Endothelial cell of umbilical vein (primary cell): ENCODE data around the gene GNAS-AS1. TPM values are rescaled to one million over a fixed set of nuclear protein-coding genes. Genes with fewer than 3 reads are reported as not detected.

Experiments used
- BruUV-seq: library from RNA; stranded (reverse); fragments of 400-500 nt; replicated peaks from 2 replicates; lab custom pipeline; 2021; lab: Mats Ljungman, UMichigan
- CTCF ChIA-PET: fragments of 300-600, 350-600 bp; sonication (Branson Sonifier 250); formaldehyde crosslinking; loops from one replicate; lab custom pipeline; 2021; ENCODE audit warnings: antibody characterized with exemption, inconsistent platforms; lab: Charles Lee
- POLR2A ChIA-PET: fragments of 300-600, 350-600 bp; sonication (Branson Sonifier 250); formaldehyde crosslinking; loops from one replicate; lab custom pipeline; 2021; ENCODE audit warnings: antibody characterized with exemption, inconsistent platforms; lab: Charles Lee
- DNase-seq: peaks from one replicate; pipeline ENCODE4 v3.0.0-alpha.2; 2011; ENCODE audit warnings: low read depth, low spot score
- FAIRE-seq: peaks from 2 replicates; lab custom pipeline; 2011; peaks lifted over from hg19 to GRCh38; lab: Jason Lieb, UNC
- H2AFZ ChIP-seq: 2 replicates; pipeline ENCODE4 v1.6.0; 2012; ENCODE audit warnings: low read depth, low read length, control low read depth, inconsistent platforms
- H3K27ac ChIP-seq: 2 replicates; pipeline ENCODE4 v1.5.1; 2011; ENCODE audit warnings: low read depth, mild to moderate bottlenecking, control low read depth, low read length, moderate library complexity; ENCODE audit not compliant: insufficient read depth
- H3K27me3 ChIP-seq, 2 experiments: 2 replicates each; pipeline versions ENCODE4 v1.6.0 to v1.6.1; 2011; ENCODE audit warnings: low read length in 2 of 2, mixed read lengths in 1 of 2; ENCODE audit not compliant: control insufficient read depth in 2 of 2, insufficient read depth in 2 of 2
- H3K36me3 ChIP-seq, 2 experiments: 2 replicates in 1 of 2; 3 replicates in 1 of 2; pipeline ENCODE4 v1.5.1; 2011; ENCODE audit warnings: low read length in 2 of 2, mild to moderate bottlenecking in 1 of 2, moderate library complexity in 1 of 2; ENCODE audit not compliant: control insufficient read depth in 2 of 2, insufficient read depth in 2 of 2; ENCODE audit errors: extremely low read depth in 1 of 2
- H3K4me1 ChIP-seq: 3 replicates; pipeline ENCODE4 v1.5.1; 2011; ENCODE audit warnings: mild to moderate bottlenecking, low read length; ENCODE audit not compliant: control insufficient read depth, insufficient read depth; ENCODE audit errors: extremely low read depth
- H3K4me2 ChIP-seq: 2 replicates; pipeline ENCODE4 v1.6.1; 2011; ENCODE audit warnings: low read length, control low read depth, mixed read lengths; ENCODE audit not compliant: insufficient read depth
- H3K4me3 ChIP-seq, 3 experiments: fragments of 200-600 bp in 1 of 3; sonication (generic), shearing (Covaris generic) in 1 of 3; replicated peaks in 1 of 3; 2 replicates each; pipeline ENCODE4 v1.5.1; 2011 to 2016; ENCODE audit warnings: control low read depth in 3 of 3, low read length in 3 of 3, mild to moderate bottlenecking in 2 of 3, inconsistent platforms in 1 of 3, low read depth in 1 of 3, moderate library complexity in 1 of 3; ENCODE audit not compliant: insufficient read depth in 1 of 3
- H3K79me2 ChIP-seq: 2 replicates; pipeline ENCODE4 v1.6.0; 2012; ENCODE audit warnings: low read length, inconsistent platforms; ENCODE audit not compliant: control insufficient read depth, insufficient read depth
- H3K9ac ChIP-seq: replicated peaks from 2 replicates; pipeline ENCODE3; 2011; ENCODE audit warnings: low read length, control low read depth; ENCODE audit not compliant: insufficient read depth; ENCODE audit errors: extremely low read depth
- H3K9me1 ChIP-seq: replicated peaks from 3 replicates; pipeline ENCODE4 v1.6.0; 2011; ENCODE audit warnings: mild to moderate bottlenecking, low read length; ENCODE audit not compliant: control insufficient read depth, insufficient read depth; ENCODE audit errors: extremely low read depth
- H3K9me3 ChIP-seq: replicated peaks from 2 replicates; pipeline ENCODE4 v1.5.1; 2012; ENCODE audit warnings: low read length, inconsistent platforms; ENCODE audit not compliant: control insufficient read depth, insufficient read depth
- H4K20me1 ChIP-seq: replicated peaks from 2 replicates; pipeline ENCODE3; 2011; ENCODE audit warnings: mild to moderate bottlenecking, low read length; ENCODE audit not compliant: control insufficient read depth, insufficient read depth; ENCODE audit errors: extremely low read depth
- EZH2 ChIP-seq: IDR thresholded peaks from 2 replicates; pipeline ENCODE4 v1.6.1; 2012; ENCODE audit warnings: borderline replicate concordance, low read depth, mild to moderate bottlenecking, moderate library complexity, low read length, inconsistent platforms; ENCODE audit not compliant: severe bottlenecking
- FOS ChIP-seq: IDR thresholded peaks from 2 replicates; pipeline ENCODE4 v1.6.1; 2011; ENCODE audit warnings: mild to moderate bottlenecking, low read length, moderate library complexity, borderline replicate concordance; ENCODE audit not compliant: insufficient read depth
- GATA2 ChIP-seq: IDR thresholded peaks from 2 replicates; pipeline ENCODE4 v1.7.0; 2011; ENCODE audit warnings: low read depth, mild to moderate bottlenecking, moderate library complexity, mixed read lengths, low read length; ENCODE audit not compliant: insufficient read length, insufficient read depth
- JUN ChIP-seq: IDR thresholded peaks from 2 replicates; pipeline ENCODE4 v1.6.1; 2011; ENCODE audit warnings: borderline replicate concordance, low read depth; ENCODE audit not compliant: insufficient read length, insufficient read depth
- MYC ChIP-seq: IDR thresholded peaks from one replicate; pipeline ENCODE4 v1.6.1; 2011; ENCODE audit warnings: mild to moderate bottlenecking, low read depth, low read length
- POLR2A ChIP-seq: IDR thresholded peaks from 2 replicates; pipeline ENCODE4 v1.6.1; 2012; ENCODE audit warnings: low read depth, mild to moderate bottlenecking, control low read depth, low read length
- POLR2AphosphoS5 ChIP-seq: IDR thresholded peaks from 2 replicates; pipeline ENCODE4 v1.6.1; 2012; ENCODE audit warnings: low read depth, mild to moderate bottlenecking, control low read depth, low read length, moderate library complexity; ENCODE audit not compliant: insufficient read depth
- dilution Hi-C: fragments of 300-500 bp; cut with MboI; formaldehyde crosslinking; loops from one replicate; pipeline ENCODE4 v1.15.0; 2019; ENCODE audit warnings: low sequenced_read_pairs; ENCODE audit not compliant: extremely low pct_ligation_motif_present
- intact Hi-C: fragments of 100-400 bp; cut with micrococcal nuclease; formaldehyde crosslinking; loops from one replicate; pipeline ENCODE4 v1.10.0; 2022
- polyA plus RNA-seq, 4 experiments: library from polyadenylated mRNA; depleted of rRNA in 3 of 4; stranded (reverse) in 3 of 4; unstranded in 1 of 4; fragments of >200 nt; gene quantifications; 2 replicates each; pipeline versions ENCODE4 v1.2.1 to v1.2.3, GENCODE V29; 2011 to 2012; ENCODE audit warnings: missing spikeins in 1 of 4
- total RNA-seq: library from RNA; stranded (reverse); gene quantifications from 2 replicates; pipeline ENCODE4 v1.2.3, GENCODE V29; 2021
- TF ChIP-seq, protein P1 (sequence below): IDR thresholded peaks from 2 replicates; pipeline ENCODE4 v1.6.1; 2011; ENCODE audit not compliant: insufficient read depth, insufficient read length
- TF ChIP-seq, protein P2 (sequence below), 2 donors: IDR thresholded peaks; 1 replicate in 1 of 2; 2 replicates in 1 of 2; pipeline ENCODE4 v1.5.1; 2011; ENCODE audit warnings: low read length in 2 of 2, mild to moderate bottlenecking in 2 of 2, moderate library complexity in 2 of 2, control low read depth in 1 of 2, inconsistent platforms in 1 of 2, low read depth in 1 of 2; ENCODE audit not compliant: insufficient read depth in 1 of 2; ENCODE audit errors: extremely low read depth in 1 of 2

GNAS-AS1 gene
- total and polyA plus RNA-seq, 2 donors (not counting 3 experiments of a cell fraction or from before 2014, with no cell fraction given), result 0.11 to 0.58 TPM

DNA sequence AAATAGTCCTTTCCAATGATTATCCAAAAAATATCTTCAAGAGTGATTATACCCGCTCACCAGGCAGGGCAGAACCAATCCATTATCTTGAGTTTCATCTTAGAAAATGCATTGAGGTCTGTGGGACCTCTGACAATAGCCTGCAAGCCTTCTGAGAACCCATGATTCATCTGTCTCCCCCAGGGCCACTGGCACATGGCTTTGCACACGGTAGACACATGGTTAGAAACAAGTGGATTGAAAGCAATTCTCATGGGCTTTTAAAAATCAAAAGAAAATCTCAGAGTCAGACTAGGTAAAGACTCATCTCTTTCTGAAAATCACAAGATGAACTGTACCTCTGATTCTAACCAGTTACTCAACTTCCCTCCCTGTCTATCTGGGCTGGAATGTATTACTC is 15.5 kb downstream of the GNAS-AS1 start:
- ChIA-PET POLR2A (no interaction called here), CTCF (interaction anchor here (0.6 to 0.9 kb wide), 2 partner anchors 18 to 22 kb away, joined by 3 read pairs; no protein-coding TSS in a partner anchor)
- Histone ChIP-seq H3K9me1 (no peaks in the 10 kb centered on the region), H3K4me2 (no peak overlapping the region), H3K79me2 (no peaks in the 10 kb centered on the region), H3K27me3 (peaks cover 7 to 18% of the 10 kb centered on the region in 2 experiments), H3K9ac (no peak overlapping the region), H3K36me3 (no peaks in the 10 kb centered on the region), H3K9me3 (no peaks in the 10 kb centered on the region), H3K27ac (no peak overlapping the region), H2AFZ (no peak overlapping the region), H3K4me1 (no peaks in the 10 kb centered on the region), H4K20me1 (no peaks in the 10 kb centered on the region), H3K4me3 (no peak overlapping the region)
- intact Hi-C loops (no loop called here), dilution Hi-C loops (loop anchor here (25.0 kb wide), 2 partner anchors 223 to 598 kb away; partner anchors contain the start of gene ANKRD60)
- no TSS peak for BruUV-seq
- FAIRE-seq (no peak), DNase-seq (no peak)
- TF ChIP-seq JUN (no peak), MYC (no peak), GATA2 (no peak), EZH2 (no peak), POLR2AphosphoS5 (no peak), FOS (no peak), POLR2A (no peak)
- TF ChIP-seq, protein P1, sequence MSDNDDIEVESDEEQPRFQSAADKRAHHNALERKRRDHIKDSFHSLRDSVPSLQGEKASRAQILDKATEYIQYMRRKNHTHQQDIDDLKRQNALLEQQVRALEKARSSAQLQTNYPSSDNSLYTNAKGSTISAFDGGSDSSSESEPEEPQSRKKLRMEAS, result no peak
- TF ChIP-seq, protein P2, sequence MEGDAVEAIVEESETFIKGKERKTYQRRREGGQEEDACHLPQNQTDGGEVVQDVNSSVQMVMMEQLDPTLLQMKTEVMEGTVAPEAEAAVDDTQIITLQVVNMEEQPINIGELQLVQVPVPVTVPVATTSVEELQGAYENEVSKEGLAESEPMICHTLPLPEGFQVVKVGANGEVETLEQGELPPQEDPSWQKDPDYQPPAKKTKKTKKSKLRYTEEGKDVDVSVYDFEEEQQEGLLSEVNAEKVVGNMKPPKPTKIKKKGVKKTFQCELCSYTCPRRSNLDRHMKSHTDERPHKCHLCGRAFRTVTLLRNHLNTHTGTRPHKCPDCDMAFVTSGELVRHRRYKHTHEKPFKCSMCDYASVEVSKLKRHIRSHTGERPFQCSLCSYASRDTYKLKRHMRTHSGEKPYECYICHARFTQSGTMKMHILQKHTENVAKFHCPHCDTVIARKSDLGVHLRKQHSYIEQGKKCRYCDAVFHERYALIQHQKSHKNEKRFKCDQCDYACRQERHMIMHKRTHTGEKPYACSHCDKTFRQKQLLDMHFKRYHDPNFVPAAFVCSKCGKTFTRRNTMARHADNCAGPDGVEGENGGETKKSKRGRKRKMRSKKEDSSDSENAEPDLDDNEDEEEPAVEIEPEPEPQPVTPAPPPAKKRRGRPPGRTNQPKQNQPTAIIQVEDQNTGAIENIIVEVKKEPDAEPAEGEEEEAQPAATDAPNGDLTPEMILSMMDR (IDR thresholded peaks at IDR 0.05; ENCODE audit: extremely low read depth in 1 of 2, insufficient read depth in 1 of 2, low read depth in 1 of 2, low read length in 2 of 2), result no peak
